DMS114 treated with DMSO at 0.1 percent for 48 hours (cell line): Measurements from ENCODE around the gene CENATAC.
"Not testable (repeated sequence)": the region's sequence is repeated elsewhere in the genome, so short reads cannot be mapped to it uniquely, and the experiment has no call there.

Source experiments
- DNase-seq: peaks from one replicate; lab custom pipeline; 2025; ENCODE audit not compliant: unreplicated experiment; lab: John Stamatoyannopoulos, UW

The CENATAC gene

GRCh38 chr11:118991486-118992038, 6.4 kb upstream of the CENATAC start:
- DNase-seq, result not testable (repeated sequence)

GRCh38 chr11:118996926-118997626, 862 bp upstream of the CENATAC start:
- DNase-seq, result peak; percentile 22

- no peak for DNase-seq
Observed at GRCh38 chr11:118998388-118998717, 415 bp downstream of the CENATAC start.

- DNase-seq, result peak; percentile 16
Observed at GRCh38 chr11:118998822-118999221, 884 bp downstream of the CENATAC start.

GRCh38 chr11:119000906-119001305, 3.0 kb downstream of the CENATAC start:
- DNase-seq, result no peak

- DNase-seq, result no peak
Observed at GRCh38 chr11:119006656-119007055, 8.7 kb downstream of the CENATAC start.

GRCh38 chr11:119011476-119012053, 13.6 kb downstream of the CENATAC start:
- DNase-seq, result no peak

- DNase-seq, result no peak
Observed at GRCh38 chr11:119012629-119013170, 14.8 kb downstream of the CENATAC start.

GRCh38 chr11:119014209-119014924, 16.4 kb downstream of the CENATAC start:
- no peak for DNase-seq

- no peak for DNase-seq
Observed at GRCh38 chr11:119015054-119015611, 17.2 kb downstream of the CENATAC start.

GRCh38 chr11:119016216-119017009, 18.5 kb downstream of the CENATAC start:
- DNase-seq, result no peak

- DNase-seq, result not testable (repeated sequence)
Observed at GRCh38 chr11:119017377-119017776, 19.4 kb downstream of the CENATAC start.

GRCh38 chr11:119018074-119018938, 20.4 kb downstream of the CENATAC start, which contains the start of the genes RPS25 and TRAPPC4:
RPS25 (minus strand) TSS chr11:119018343; CDS start chr11:119018284, 59 bp downstream.
TRAPPC4 (plus strand) TSS chr11:119018766; CDS start chr11:119018796, 30 bp downstream.
- DNase-seq, result peak; percentile 85

GRCh38 chr11:119019996-119020395, 22.1 kb downstream of the CENATAC start:
- no peak for DNase-seq

GRCh38 chr11:119021631-119022030, 23.7 kb downstream of the CENATAC start:
- no peak for DNase-seq

GRCh38 chr11:119023741-119024140, 25.8 kb downstream of the CENATAC start:
- no peak for DNase-seq

GRCh38 chr11:119024430-119025098, 26.6 kb downstream of the CENATAC start:
- no peak for DNase-seq

GRCh38 chr11:119025099-119025473, 27.1 kb downstream of the CENATAC start:
- DNase-seq, result no peak

- no peak for DNase-seq
Observed at GRCh38 chr11:119025541-119025940, 27.6 kb downstream of the CENATAC start.
